ENCODE data around the gene TELO2.

The TELO2 gene

DNA sequence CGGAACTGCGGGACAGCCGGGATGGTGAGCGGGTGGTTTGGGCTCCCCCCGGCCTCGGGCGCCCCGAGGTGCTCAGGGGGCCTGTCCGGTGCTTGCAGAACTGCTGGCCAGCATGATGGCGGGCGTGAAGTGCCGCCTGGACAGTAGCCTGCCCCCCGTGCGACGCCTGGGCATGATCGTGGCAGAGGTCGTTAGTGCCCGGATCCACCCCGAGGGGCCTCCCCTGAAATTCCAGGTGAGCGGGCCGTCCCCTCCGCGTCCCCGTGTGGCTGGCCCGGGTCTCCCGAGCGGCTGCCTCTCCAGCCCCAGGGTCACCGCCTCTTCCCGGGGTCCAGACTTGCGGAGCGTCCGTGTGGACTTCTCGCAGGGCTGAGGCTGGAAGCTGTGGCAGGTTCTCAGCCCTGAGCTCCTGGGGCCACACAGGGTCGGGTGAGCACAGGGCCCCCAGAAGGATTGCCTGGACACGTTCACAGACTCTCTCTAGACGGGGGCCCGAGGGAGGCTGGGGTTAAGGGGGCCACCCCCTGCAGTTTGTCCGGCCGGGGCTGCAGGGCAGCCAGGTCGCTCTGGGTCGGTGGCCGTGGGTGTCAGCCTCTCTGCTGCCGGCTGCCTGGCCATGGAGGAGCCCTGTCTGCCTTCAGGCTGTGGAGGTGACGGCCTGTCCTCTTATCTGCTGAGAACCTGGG, 7.4 kb downstream of the TELO2 start:
- no peak for DNase-seq

DNA sequence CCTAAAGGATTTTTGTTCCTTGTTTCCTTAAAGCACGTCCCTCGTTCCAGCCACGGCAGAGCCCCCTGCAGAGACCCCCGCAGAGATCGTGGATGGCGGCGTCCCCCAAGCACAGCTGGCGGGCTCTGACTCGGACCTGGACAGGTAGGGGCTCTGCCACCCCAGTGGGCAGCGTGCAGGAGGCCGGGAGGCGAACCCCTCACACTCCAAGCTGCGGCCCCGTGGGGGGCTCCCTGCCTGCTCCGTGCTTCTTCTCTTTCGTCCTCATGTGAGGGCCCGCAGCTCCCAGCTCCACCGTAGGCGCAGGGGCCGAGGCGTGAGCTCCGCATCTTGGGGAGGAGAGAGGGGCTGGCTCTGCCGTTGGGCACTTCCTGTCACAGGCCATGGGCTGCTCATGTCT, 8.5 kb downstream of the TELO2 start:
- no peak for DNase-seq

DNA sequence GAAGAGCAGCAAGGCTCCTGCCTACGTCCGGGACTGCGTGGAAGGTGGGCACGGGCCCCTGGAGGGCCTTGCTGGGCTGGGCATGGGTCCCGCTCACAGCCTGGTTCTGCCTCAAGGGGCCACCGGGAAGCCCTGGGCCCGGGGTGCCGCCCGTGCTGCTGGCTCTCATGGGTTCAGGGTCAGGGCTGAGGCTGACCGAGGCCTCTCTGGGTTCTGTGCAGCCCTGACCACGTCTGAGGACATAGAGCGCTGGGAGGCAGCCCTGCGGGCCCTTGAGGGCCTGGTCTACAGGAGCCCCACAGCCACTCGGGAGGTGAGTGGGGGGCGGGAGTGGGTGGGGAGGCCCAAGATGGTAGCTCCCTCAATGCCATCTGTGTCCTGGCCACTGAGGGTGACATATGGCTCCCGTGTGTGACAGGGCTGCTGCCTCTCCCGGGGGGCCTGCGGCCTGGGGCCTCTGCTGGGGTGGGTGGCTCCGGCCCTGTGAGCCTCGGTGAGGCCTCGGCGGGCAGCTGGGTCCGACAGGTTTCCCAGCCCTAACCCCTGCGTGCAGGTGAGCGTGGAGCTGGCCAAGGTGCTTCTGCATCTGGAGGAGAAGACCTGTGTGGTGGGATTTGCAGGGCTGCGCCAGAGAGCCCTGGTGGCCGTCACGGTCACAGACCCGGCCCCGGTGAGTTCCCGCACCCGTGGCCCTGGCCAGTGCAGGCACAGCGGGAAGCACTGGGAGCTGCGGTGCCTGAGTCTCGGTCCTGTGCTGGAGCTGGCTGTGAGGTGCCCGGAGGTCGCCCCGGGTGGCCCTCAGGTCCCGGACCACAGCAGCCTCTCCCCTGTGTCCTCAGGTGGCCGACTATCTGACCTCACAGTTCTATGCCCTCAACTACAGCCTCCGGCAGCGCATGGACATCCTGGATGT, 9.2 kb downstream of the TELO2 start:
- no peak for DNase-seq

DNA sequence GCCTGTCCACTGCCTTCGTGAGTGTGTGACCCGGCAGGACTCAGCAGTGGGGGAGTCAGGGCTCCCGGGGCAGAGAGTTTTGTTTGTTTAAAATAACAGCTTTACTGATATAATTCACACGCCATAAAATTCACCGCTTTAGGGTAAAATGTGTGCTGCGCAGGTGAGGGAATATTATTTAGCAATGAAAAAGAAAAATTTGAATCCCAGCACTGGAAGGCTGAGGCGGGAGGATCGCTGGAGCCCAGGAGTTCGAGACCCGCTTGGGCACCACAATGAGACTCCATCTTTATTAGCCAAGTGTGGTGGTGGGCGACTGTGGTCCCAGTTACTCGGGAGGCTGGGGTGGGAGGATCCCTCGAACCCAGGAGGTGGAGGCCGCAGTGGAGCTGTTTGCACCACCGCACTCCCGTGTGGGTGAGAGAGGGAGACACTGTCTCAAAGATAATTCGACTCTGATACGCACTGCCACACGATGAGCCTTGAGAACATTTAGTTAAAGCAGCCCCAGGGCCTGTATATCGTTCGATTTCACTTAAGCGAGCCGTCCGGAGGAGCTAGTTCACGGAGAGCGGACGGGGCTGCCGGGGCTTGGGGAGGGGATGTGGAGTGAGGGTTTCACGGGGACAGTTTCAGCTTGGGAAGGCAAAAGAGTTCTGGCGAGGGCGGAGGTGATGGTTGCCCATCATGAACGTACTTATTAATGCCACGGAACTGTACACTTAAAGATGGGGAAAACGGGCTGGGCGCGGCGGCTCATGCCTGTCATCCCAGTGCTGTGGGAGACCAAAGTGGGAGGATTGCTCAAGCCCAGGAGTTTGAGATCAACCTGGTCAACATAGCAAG, 10.2 kb downstream of the TELO2 start:
- no peak for DNase-seq

DNA sequence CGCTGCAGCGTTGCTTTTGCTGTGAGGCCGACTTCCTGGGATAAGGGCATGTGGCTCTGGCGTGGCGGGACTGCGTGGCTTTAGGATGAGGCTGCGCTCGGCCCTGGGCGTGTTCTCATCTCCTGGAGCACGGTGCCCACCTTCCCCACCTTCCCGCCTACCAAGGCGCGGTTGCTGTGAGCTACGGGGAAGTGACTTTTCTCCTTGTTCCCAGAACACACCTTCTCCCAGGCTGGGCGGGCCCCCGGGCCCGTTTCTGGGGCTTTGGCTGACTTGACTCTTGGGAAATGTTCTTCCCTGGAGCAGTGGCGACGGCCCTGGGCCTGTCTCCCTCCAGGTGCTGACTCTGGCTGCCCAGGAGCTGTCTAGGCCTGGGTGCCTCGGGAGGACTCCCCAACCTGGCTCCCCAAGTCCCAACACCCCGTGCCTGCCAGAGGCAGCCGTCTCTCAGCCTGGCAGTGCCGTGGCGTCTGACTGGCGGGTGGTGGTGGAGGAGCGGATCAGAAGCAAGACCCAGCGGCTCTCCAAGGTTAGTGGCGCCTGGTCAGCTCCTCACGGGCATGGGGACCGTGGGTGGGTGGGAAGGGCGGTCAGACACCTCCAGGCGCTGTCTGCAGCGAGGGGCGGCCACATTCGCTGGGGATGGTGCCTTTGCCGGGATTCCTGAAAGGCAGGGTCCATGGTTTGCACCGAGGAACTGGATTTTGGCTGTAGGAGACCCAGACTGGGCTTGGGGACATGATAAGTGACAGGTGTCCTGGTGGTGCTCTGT, 12.1 kb downstream of the TELO2 start:
- DNase-seq = no peak

DNA sequence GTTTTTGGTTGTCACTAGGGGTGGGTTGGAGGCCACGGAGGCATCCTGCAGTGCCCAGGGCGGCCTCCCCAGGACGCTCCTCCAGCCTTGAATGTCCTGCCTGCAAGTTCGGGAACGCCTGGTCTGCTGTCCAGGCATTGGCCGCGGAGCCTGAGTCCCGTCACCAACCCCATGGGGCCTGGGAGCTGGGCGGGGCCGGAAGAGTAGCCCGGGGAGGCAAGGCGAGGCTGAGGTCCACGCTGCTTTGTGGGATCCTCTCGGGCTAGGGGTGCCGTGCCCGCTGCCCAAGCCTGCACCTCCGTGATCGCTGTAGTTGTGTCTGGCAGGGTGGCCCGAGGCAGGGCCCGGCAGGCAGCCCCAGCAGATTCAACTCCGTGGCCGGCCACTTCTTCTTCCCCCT, 12.8 kb downstream of the TELO2 start:
- no peak for DNase-seq

DNA sequence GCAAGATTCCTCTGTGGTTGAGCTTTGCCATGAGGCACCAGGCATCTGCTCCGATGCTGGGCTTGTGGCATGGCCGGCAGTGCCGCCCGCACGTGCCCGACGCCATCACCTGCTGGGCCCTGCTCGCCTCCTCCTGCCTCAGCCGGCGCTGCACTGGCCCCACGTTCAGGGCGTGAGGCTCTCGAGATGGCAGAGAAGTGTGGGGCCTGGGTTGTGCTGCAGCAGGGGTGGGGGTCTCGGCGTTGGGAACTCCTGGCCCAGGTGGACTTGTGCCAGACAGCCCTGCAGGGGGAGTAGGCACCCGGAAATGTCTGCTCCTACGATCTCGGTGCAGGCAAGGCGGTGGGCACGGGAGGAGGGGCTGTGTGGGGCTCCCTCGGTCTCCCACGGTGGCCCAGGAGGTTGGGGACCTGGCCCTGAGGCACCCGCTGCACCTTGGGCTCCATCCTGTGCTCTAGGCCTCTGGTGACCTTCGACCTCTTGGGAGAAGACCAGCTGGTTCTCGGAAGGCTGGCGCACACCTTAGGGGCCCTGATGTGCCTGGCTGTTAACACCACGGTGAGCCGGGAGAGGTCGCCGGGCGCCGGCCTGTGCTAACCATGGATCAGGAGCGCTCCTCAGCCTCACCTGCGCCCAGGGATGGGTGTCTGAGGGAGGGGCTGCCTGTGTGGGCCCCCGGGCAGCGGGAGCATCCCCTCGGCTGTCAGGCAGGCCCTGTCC, 13.5 kb downstream of the TELO2 start:
- no peak for DNase-seq

DNA sequence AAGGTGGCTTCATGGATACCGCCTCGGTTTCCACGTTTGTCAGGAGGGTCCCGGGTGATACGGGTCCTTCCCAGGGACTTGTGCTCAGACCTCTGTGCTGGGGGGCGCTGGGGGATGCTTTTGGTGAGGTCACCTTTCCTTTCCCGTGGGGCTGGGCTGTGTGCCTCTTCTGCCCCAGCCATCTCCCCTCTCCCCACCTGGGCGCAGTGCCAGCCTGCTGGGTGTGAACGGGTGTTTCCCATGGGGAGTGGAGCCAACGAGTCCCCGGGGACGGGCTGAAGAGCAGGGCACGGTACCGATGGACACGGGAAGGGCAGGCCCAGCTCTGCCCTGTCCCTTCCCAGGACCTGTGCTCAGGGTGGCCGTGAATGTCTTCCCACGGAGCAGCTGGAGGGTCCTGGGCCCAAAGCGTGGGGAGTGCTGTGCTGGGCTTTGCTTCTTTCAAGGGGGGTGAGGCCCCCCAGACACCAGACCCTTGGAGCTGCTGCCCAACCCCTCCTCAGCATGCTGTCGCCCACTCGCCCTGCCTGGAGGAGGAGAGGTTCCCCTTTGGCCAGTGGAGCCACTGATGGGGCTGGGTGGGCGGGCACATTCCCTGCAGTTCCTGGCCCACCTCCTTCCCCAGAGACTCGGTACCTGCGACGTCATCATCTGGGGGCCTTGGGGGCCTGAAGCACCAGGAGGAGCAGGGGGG, 15.5 kb downstream of the TELO2 start:
- DNase-seq = no peak

DNA sequence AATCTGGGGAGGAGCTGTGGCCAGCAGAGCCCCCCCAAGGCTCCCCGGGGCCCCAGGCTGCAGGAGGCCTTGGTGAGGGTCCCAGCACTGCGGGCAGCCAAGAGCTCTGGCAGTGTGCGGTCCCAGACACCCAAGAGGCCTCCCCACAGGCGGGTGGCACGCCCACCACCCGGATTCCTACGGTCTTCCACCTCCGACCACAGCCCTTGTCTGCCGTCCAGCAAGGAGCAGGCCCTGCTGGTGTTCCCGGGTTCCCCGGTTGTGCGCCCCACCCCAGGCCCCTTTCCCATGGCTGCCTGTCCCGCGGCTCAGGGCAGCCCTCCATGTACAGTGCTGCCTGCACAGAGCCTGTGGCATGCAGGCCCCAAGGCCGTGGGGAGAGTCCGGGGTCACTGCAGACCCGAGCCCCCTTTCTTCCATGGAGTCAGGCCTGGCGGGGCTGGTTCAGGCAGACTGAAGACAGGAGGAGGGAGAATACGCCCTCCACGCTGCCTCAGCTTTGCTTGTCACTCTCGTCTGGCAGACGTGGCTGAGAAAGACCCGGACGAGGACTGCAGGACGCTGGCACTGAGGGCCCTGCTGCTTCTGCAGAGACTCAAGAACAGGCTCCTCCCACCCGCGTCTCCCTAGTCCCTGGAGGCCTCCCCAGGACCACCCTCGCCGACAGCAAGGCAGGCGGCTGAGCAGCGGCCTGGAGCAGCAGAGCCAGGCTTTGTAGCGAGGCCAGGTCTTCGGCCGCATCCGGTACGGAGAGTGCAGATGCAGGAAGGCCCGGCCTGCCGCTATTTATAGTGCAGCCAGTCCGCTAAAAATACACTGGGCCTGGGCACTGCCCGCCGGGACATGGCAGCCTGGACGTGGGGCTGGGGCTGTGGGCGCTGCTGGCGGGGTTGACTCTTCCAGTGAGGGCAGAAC, 16.4 kb downstream of the TELO2 start:
- no peak for DNase-seq

DNA sequence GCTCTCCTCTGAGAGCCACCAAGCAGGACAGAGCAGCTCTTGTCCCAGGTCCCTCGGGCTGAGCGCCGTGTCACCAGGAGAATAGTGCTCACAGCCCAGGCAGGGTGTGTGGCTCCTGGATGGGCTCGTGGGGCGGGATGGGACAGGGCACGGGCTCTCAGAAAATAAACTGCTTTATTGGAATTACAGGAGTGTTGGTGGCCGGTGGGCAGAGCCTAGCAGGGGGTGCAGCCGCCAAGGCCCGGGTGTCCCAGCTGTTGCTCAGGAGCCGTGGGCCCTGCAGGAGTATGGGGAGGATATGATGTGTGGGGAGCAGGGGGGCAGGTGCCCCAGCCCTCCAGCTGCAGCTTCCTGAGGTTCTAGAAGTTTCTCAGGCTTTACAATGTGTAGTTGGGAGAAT, 17.1 kb downstream of the TELO2 start:
- no peak for DNase-seq

DNA sequence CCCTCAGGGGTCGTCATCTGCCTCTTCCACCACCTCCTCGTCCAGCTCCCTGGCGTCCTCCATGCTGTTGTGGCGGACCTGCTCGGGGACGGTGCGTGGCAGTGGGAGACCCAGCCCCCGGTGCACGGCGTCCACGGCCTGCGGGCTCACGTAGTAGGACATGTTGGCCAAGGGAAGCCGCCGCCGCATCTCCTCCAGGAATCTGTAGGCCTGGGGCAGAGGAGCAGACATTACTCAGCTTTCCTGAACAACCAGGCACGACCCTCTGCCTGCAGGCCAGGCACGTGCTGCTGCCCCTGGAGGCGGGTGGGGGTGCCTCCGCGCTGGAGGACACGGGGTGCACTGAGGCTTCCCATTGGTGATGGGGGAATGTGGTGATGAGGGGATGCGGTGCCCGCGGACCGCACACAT, 17.8 kb downstream of the TELO2 start:
- DNase-seq = no peak

DNA sequence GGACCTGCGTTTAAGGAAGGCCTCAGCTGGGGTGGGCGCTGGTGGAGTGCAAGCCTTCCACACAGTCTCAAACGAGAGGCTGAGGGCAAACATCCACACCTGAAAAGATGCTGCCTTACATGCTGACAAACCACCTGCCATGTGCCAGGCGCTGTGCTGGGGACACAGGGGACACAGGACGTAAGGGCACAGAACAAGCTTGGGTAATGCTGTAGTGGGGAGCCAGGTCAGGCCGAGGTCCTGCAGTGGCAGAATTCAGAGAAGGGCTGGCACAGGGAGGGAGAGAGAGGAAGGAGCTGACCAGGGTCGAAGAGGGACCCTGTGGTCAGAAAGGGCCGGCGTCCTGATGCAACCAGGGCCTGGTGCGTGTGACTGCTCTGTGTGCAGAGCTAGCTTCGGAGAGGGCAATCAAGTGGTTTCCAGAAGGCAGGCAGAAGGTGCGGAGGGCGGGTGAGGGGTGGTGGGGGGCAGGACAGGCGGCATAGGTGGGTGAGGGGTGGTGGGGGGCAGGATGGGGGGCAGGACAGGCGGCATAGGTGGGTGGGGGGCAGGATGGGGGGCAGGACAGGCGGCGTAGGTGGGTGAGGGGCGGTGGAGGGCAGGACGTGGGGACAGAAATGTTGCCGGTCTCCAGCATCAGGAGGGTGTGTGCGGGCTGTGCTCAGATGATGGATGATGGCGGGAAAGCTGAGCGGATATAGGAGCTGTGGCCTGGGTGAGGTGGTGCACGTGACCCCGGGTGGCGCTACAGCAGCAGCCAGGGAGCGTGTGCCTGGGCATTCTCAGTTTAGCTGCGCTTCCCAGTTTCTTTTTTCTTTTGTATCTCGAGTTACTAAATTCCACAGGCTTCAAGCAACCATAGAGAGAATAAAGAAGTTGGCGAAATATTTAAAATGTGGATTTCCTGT, 18.8 kb downstream of the TELO2 start:
- no peak for DNase-seq

DNA sequence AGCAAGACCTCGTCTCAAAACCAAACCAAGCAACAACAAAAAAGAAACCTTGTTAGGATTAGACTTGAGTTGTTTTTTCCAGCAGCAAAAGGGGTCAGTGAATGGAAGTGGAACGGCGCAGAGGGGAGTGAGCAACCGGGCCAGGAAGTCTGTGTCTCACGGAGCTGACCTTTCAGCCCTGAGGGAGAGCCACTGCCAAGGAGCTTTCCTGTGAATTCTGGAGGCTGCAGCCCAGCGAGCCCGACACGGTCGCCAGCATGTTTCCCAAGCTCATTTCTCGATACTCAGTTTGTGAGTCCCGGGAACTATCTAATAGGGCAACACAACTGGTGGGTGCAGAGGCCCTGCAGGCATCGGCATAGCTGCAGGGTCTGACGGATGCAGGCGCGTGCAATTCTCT, 19.6 kb downstream of the TELO2 start:
- no peak for DNase-seq

DNA sequence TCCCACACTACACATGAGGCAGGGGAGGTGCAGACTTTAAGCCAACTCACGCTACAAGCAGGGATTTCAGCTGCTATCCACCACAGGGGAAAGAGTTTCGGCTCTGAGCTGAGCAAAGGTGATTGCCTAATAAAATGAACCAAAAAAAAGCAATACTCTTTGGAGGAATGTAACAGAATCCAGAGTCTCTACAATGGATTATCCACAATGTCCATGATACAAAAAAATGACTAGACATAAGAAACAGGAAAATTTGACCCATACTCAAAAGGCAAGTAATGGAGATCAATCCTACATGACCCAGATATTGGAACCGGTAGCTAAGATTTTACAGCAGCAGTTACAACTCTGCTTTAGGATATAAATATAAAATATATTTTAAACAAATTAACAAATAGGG, 21.3 kb downstream of the TELO2 start:
- DNase-seq = no peak

DNA sequence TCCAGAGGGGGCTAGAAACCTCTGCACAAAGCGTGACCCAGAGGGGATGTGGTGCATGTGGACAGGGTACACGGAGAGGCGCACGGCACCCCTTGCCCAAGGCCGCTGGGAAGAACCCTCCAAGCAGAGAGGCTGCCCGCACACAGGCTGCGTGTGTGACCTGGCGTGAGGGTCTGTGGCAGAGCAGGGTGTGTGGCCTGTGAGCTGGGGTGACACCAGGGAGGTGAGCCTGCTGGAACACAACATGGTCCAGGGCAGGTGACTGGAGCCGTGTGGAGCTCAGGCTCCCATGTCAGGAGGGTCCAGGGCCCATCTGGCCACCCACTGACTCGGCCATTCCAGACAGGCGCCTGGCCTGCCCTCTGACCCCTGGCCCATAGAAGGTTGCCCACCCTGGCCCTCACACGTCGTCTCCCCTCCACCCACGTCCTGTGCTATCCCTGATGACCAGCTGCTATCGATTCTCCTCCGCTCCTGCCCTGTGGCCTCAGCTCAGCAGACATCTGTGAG, 25.5 kb downstream of the TELO2 start:
- no peak for DNase-seq

DNA sequence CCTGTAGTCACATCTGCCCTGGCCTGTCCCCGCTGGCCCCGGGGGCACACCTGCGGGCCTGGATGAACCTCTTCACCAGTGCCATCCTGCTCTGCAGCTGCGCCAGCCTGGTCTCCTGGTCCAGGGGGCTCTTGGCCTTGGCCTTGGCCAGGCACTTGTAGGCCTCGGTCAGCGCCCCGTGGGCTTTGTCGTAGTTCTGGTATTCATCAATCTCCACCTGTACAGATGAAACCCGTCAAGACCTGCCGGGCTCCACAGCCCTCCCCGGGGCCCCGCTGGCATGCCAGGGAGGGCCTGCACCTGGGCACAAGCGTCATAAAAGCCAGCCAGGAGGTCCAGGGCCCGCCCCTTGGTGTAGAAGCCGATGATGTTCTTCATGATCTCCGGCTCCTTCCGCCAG, 26.7 kb downstream of the TELO2 start:
- no peak for DNase-seq

DNA sequence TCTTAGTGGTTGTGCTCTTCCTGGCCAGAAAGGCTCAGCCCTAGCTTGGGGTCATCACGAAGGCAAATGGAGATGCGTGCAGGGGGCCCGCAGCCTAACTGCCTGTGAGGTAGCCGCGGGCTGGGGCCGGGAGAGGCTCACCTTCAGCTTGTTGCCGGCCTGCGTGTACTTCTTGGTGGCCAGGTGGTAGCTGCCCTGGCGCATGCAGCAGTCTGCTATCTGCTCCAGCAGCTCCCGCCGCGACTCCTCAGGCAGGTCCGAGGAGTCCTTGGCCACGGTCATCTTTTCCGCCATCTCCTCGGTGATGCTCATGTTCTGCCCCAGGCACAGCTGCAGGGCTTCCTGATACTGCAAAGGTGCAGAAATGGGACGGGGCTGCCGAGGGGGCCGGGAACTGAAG, 27.3 kb downstream of the TELO2 start:
- no peak for DNase-seq

DNA sequence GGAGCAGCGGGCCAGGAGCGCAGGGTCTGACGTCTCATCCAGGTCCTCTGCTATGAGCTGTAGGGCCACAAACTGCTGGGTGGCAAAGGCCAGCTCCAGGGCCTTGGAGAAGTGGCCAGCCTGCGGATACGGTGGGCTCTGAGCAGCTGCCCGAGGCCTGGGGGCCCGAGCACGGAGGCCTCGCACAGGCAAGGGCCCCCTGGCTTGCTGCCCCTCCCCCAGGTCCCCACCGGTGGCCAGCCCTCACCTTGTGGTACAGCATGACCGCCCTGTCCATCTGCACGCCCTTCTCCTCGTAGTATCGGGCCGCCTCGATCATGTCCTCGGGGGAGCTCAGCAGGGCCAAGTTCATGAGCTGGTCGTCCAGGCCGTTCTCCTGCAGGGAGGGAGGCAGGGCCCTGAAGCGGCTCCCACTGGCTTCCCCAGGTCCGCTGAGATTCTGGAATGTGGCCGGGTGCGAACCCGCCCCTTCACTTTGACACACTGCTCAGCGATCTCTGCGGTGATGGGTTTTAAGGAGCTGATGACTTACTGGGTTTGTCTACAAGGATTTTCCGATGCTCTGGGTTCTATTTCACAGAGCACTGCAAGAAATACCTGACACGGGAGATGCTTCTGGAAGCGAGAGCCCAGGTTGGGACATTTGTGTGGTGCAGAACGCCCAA, 30.6 kb downstream of the TELO2 start:
- DNase-seq = no peak
